Suprapubic skin (tissue), 3 donors: ENCODE measurements around the gene DDB1.
"Not testable (repeated sequence)": the region's sequence is repeated elsewhere in the genome, so short reads cannot be mapped to it uniquely, and the experiment has no call there.

Experiments
- POLR2AphosphoS5 ChIP-seq, 3 donors: sonication (generic); formaldehyde crosslinking; IDR thresholded peaks; one replicate each; pipeline ENCODE4 v1.6.1; 2017; ENCODE audit warnings: antibody characterized with exemption in 3 of 3
- TF ChIP-seq, protein P1 (sequence below), 2 donors: fragments of 200-600 bp in 1 of 2; fragments of 450-650 bp in 1 of 2; sonication (generic) in 1 of 2; IDR thresholded peaks; one replicate each; pipeline ENCODE4 v1.5.1; 2016 to 2019; ENCODE audit warnings: antibody characterized with exemption in 2 of 2, mild to moderate bottlenecking in 1 of 2, moderate library complexity in 1 of 2

- not testable (repeated sequence) for TF ChIP-seq POLR2AphosphoS5 (IDR thresholded peaks at IDR 0.05)
- TF ChIP-seq, protein P1, sequence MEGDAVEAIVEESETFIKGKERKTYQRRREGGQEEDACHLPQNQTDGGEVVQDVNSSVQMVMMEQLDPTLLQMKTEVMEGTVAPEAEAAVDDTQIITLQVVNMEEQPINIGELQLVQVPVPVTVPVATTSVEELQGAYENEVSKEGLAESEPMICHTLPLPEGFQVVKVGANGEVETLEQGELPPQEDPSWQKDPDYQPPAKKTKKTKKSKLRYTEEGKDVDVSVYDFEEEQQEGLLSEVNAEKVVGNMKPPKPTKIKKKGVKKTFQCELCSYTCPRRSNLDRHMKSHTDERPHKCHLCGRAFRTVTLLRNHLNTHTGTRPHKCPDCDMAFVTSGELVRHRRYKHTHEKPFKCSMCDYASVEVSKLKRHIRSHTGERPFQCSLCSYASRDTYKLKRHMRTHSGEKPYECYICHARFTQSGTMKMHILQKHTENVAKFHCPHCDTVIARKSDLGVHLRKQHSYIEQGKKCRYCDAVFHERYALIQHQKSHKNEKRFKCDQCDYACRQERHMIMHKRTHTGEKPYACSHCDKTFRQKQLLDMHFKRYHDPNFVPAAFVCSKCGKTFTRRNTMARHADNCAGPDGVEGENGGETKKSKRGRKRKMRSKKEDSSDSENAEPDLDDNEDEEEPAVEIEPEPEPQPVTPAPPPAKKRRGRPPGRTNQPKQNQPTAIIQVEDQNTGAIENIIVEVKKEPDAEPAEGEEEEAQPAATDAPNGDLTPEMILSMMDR (IDR thresholded peaks at IDR 0.05), result not testable (repeated sequence)
These were observed 80.6 kb downstream of the DDB1 start for GRCh38 chr11:61252332-61252731.
